HepG2 (cell line): ENCODE measurements around the gene IRGQ. TPM values are rescaled to one million over a fixed set of nuclear protein-coding genes. Genes with fewer than 3 reads are reported as not detected.

Experiments
- DPF2 ChIP-seq: sonication (generic); formaldehyde crosslinking; IDR thresholded peaks from 2 replicates; pipeline ENCODE4 v1.4.0; 2020; ENCODE audit warnings: mild to moderate bottlenecking, low read depth, missing genetic modification reagents, borderline replicate concordance
- IRX3 ChIP-seq: sonication (generic); formaldehyde crosslinking; IDR thresholded peaks from 2 replicates; pipeline ENCODE4 v1.8.1; 2023; ENCODE audit warnings: mild to moderate bottlenecking, low read depth, missing genetic modification reagents, borderline replicate concordance
- KDM2A ChIP-seq: sonication (generic); formaldehyde crosslinking; IDR thresholded peaks from 2 replicates; pipeline ENCODE4 v1.4.0; 2020; ENCODE audit warnings: low read depth, missing genetic modification reagents, borderline replicate concordance
- RAD21 ChIP-seq: fragments of 450-650 bp; formaldehyde crosslinking; IDR thresholded peaks from 2 replicates; pipeline ENCODE4 v1.5.0; 2020; ENCODE audit warnings: mild to moderate bottlenecking
- RFX5 ChIP-seq: IDR thresholded peaks from 2 replicates; pipeline ENCODE4 v1.6.1; 2011; ENCODE audit warnings: low read depth, low read length, improper control_type of control experiment
- SAP130 ChIP-seq: IDR thresholded peaks from 2 replicates; pipeline ENCODE4 v1.6.1; 2016; ENCODE audit warnings: low read depth
- TOE1 ChIP-seq: sonication (generic); formaldehyde crosslinking; IDR thresholded peaks from 2 replicates; pipeline ENCODE4 v1.4.0; 2020; ENCODE audit warnings: mild to moderate bottlenecking, missing genetic modification reagents
- ZFP1 ChIP-seq: IDR thresholded peaks from 2 replicates; pipeline ENCODE4 v1.6.1; 2016
- ZFP36L2 ChIP-seq: sonication (generic); formaldehyde crosslinking; IDR thresholded peaks from 2 replicates; pipeline ENCODE4 v1.4.0; 2020; ENCODE audit warnings: missing genetic modification reagents
- ZFY ChIP-seq: sonication (generic); formaldehyde crosslinking; IDR thresholded peaks from 2 replicates; pipeline ENCODE4 v1.4.0; 2020; ENCODE audit warnings: missing genetic modification reagents
- ZNF709 ChIP-seq: sonication (generic); formaldehyde crosslinking; IDR thresholded peaks from 2 replicates; pipeline ENCODE4 v1.5.0; 2020; ENCODE audit warnings: mild to moderate bottlenecking, missing genetic modification reagents
- polyA plus RNA-seq, 8 experiments: library from polyadenylated mRNA; depleted of rRNA in 3 of 8; stranded (reverse) in 7 of 8; unstranded in 1 of 8; fragments of >200 nt; fragmentation: Illumina TruSeq in 4 of 8; extraction: Trizol in 4 of 8; gene quantifications; 2 replicates each; pipeline versions ENCODE4 v1.2.1 to v1.2.3, GENCODE V29; 2011 to 2016; ENCODE audit warnings: low read depth in 4 of 8, missing spikeins in 1 of 8, mixed read lengths in 1 of 8; ENCODE audit not compliant: insufficient read depth in 1 of 8
- total RNA-seq, 5 experiments: library from RNA; depleted of rRNA; stranded (reverse); fragments of >200 nt; fragmentation: Illumina TruSeq; extraction: Trizol; gene quantifications; 2 replicates each; pipeline ENCODE4 v1.2.3, GENCODE V29; 2016; ENCODE audit warnings: low read depth in 1 of 5
- TF ChIP-seq, protein P1 (sequence below): sonication (generic); formaldehyde crosslinking; IDR thresholded peaks from 2 replicates; pipeline ENCODE4 v1.4.0; 2020; ENCODE audit warnings: missing genetic modification reagents, mild to moderate bottlenecking, borderline replicate concordance
- TF ChIP-seq, protein P2 (sequence below): fragments of 450-650 bp; IDR thresholded peaks from 2 replicates; pipeline ENCODE4 v1.6.1; 2017
- TF ChIP-seq, protein P3 (sequence below): sonication (generic); formaldehyde crosslinking; IDR thresholded peaks from 2 replicates; pipeline ENCODE4 v1.4.0; 2020; ENCODE audit warnings: missing genetic modification reagents, borderline replicate concordance
- TF ChIP-seq, protein P4 (sequence below), 2 experiments: fragments of 450-650 bp in 1 of 2; sonication (generic) in 1 of 2; formaldehyde crosslinking; IDR thresholded peaks; 2 replicates each; pipeline versions ENCODE4 v1.5.0 to v1.8.0; 2020 to 2022; ENCODE audit warnings: mild to moderate bottlenecking in 1 of 2, missing genetic modification reagents in 1 of 2
- TF ChIP-seq, protein P5 (sequence below), 2 experiments: sonication (generic) in 1 of 2; formaldehyde crosslinking in 1 of 2; IDR thresholded peaks; 2 replicates each; pipeline versions ENCODE4 v1.5.1 to v1.6.1; 2011 to 2020; ENCODE audit warnings: borderline replicate concordance in 1 of 2, low read depth in 1 of 2, low read length in 1 of 2, mild to moderate bottlenecking in 1 of 2, missing genetic modification reagents in 1 of 2, moderate library complexity in 1 of 2

Gene IRGQ
- total and polyA plus RNA-seq, 2 of the 13 experiments (the other 11 are each of a cell fraction or from before 2014, with no cell fraction given) = 11.6 to 12.4 TPM

DNA sequence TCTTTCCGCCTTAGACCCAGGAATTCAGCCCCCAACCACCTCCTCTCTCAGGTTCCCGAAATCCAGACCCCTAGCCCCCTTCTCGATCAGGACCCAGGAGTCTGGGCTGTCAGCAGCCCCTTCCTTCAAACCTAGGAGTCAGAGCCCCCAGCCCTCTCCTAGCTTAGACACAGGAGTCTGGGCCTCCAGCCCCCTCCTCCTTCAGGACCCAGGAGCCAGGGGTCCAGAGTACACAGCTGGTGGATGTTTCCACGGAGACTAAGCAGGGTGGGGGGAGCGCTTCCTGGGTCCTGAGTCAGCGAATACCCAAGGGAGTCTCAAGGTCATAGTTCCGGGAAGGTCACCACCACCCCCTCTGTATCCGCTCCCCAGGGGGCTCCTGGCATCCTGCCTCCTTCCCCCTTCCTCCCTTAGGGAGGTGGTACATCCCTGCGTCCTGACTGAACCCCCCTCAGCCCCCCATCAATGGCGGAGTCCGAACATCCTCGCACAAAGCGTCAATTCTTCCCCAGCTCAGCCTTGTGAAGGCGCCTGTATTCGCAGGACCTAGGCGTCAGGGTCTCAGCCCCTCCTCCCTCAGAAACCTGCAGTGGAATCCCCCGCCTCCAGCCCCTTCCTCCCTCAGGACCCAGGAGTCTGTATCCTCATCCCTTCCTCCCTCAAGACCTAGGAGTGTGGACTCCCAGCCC, 39.1 kb upstream of the IRGQ start (continued):
- TF ChIP-seq ZFP36L2 (no peak), KDM2A (CRISPR knock-in tag) (no peak), TOE1 (CRISPR knock-in tag) (no peak), ZFY (CRISPR knock-in tag) (peak; percentile 33; the same call in 1 of the 2 replicates), IRX3 (CRISPR knock-in tag) (no peak), ZNF709 (CRISPR knock-in tag) (no peak), SAP130 (peak; percentile 58), ZFP1 (CRISPR knock-in tag) (no peak), RAD21 (CRISPR knock-in tag) (0 out of 2 replicates have a peak, but pooled peaks have one; percentile 15), RFX5 (no peak), DPF2 (CRISPR knock-in tag) (peak; percentile 61; the same call in 1 of the 2 replicates)
- TF ChIP-seq, protein P1, sequence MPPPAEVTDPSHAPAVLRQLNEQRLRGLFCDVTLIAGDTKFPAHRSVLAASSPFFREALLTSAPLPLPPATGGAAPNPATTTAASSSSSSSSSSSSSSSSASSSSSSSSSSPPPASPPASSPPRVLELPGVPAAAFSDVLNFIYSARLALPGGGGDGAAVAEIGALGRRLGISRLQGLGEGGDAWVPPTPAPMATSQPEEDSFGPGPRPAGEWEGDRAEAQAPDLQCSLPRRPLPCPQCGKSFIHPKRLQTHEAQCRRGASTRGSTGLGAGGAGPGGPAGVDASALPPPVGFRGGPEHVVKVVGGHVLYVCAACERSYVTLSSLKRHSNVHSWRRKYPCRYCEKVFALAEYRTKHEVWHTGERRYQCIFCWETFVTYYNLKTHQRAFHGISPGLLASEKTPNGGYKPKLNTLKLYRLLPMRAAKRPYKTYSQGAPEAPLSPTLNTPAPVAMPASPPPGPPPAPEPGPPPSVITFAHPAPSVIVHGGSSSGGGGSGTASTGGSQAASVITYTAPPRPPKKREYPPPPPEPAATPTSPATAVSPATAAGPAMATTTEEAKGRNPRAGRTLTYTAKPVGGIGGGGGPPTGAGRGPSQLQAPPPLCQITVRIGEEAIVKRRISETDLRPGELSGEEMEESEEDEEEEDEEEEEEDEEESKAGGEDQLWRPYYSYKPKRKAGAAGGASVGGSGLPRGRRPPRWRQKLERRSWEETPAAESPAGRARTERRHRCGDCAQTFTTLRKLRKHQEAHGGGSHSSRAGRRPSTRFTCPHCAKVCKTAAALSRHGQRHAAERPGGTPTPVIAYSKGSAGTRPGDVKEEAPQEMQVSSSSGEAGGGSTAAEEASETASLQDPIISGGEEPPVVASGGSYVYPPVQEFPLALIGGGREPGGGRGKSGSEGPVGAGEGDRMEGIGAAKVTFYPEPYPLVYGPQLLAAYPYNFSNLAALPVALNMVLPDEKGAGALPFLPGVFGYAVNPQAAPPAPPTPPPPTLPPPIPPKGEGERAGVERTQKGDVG = no peak
- TF ChIP-seq, protein P2, sequence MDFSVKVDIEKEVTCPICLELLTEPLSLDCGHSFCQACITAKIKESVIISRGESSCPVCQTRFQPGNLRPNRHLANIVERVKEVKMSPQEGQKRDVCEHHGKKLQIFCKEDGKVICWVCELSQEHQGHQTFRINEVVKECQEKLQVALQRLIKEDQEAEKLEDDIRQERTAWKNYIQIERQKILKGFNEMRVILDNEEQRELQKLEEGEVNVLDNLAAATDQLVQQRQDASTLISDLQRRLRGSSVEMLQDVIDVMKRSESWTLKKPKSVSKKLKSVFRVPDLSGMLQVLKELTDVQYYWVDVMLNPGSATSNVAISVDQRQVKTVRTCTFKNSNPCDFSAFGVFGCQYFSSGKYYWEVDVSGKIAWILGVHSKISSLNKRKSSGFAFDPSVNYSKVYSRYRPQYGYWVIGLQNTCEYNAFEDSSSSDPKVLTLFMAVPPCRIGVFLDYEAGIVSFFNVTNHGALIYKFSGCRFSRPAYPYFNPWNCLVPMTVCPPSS = no peak
- TF ChIP-seq, protein P3, sequence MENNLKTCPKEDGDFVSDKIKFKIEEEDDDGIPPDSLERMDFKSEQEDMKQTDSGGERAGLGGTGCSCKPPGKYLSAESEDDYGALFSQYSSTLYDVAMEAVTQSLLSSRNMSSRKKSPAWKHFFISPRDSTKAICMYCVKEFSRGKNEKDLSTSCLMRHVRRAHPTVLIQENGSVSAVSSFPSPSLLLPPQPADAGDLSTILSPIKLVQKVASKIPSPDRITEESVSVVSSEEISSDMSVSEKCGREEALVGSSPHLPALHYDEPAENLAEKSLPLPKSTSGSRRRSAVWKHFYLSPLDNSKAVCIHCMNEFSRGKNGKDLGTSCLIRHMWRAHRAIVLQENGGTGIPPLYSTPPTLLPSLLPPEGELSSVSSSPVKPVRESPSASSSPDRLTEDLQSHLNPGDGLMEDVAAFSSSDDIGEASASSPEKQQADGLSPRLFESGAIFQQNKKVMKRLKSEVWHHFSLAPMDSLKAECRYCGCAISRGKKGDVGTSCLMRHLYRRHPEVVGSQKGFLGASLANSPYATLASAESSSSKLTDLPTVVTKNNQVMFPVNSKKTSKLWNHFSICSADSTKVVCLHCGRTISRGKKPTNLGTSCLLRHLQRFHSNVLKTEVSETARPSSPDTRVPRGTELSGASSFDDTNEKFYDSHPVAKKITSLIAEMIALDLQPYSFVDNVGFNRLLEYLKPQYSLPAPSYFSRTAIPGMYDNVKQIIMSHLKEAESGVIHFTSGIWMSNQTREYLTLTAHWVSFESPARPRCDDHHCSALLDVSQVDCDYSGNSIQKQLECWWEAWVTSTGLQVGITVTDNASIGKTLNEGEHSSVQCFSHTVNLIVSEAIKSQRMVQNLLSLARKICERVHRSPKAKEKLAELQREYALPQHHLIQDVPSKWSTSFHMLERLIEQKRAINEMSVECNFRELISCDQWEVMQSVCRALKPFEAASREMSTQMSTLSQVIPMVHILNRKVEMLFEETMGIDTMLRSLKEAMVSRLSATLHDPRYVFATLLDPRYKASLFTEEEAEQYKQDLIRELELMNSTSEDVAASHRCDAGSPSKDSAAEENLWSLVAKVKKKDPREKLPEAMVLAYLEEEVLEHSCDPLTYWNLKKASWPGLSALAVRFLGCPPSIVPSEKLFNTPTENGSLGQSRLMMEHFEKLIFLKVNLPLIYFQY (CRISPR knock-in tag) = peak; percentile 56; the same call in 1 of the 2 replicates
- TF ChIP-seq, protein P4, sequence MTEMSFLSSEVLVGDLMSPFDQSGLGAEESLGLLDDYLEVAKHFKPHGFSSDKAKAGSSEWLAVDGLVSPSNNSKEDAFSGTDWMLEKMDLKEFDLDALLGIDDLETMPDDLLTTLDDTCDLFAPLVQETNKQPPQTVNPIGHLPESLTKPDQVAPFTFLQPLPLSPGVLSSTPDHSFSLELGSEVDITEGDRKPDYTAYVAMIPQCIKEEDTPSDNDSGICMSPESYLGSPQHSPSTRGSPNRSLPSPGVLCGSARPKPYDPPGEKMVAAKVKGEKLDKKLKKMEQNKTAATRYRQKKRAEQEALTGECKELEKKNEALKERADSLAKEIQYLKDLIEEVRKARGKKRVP (CRISPR knock-in tag; IDR thresholded peaks at IDR 0.05) = no peak
- TF ChIP-seq, protein P5, sequence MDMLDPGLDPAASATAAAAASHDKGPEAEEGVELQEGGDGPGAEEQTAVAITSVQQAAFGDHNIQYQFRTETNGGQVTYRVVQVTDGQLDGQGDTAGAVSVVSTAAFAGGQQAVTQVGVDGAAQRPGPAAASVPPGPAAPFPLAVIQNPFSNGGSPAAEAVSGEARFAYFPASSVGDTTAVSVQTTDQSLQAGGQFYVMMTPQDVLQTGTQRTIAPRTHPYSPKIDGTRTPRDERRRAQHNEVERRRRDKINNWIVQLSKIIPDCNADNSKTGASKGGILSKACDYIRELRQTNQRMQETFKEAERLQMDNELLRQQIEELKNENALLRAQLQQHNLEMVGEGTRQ (IDR thresholded peaks at IDR 0.05; ENCODE audit: low read depth, low read length) = no peak
- TF ChIP-seq, protein P5 (CRISPR knock-in tag; IDR thresholded peaks at IDR 0.05; ENCODE audit: borderline replicate concordance) = no peak
